Heart right ventricle (tissue), 16 donors: ENCODE measurements around the gene ZNF410. TPM values are rescaled to one million over a fixed set of nuclear protein-coding genes. Genes with fewer than 3 reads are reported as not detected.

Source experiments
- ATAC-seq, 8 donors: fragments of 200-7000 bp; cut with Tn5 transposase; one replicate each; pipeline ENCODE4 v1.9.1; 2020; ENCODE audit warnings: mild to moderate bottlenecking in 8 of 8, moderate library complexity in 8 of 8, moderate number of reproducible peaks in 1 of 8
- DNase-seq, 2 donors: peaks; one replicate each; pipeline ENCODE4 v3.0.0-alpha.2; 2020
- H3K27ac ChIP-seq, 10 donors: fragments of 200-600 bp; sonication (generic) in 2 of 10; one replicate each; pipeline versions ENCODE4 v1.5.0 to v1.8.0; 2020 to 2022; ENCODE audit warnings: mild to moderate bottlenecking in 3 of 10
- H3K27me3 ChIP-seq, 7 donors: fragments of 200-600 bp; one replicate each; pipeline ENCODE4 v1.8.0; 2021 to 2022; ENCODE audit warnings: mild to moderate bottlenecking in 2 of 7
- H3K36me3 ChIP-seq, 9 donors: fragments of 200-600 bp; sonication (generic) in 1 of 9; one replicate each; pipeline versions ENCODE4 v1.5.0 to v1.8.0; 2020 to 2022; ENCODE audit warnings: mild to moderate bottlenecking in 2 of 9
- H3K4me1 ChIP-seq, 9 donors: fragments of 200-600 bp; sonication (generic) in 1 of 9; one replicate each; pipeline versions ENCODE4 v1.5.0 to v1.8.0; 2020 to 2022; ENCODE audit warnings: mild to moderate bottlenecking in 4 of 9
- H3K4me3 ChIP-seq, 10 donors: fragments of 200-600 bp; sonication (generic) in 2 of 10; one replicate each; pipeline versions ENCODE4 v1.5.0 to v1.8.0; 2020 to 2022; ENCODE audit warnings: mild to moderate bottlenecking in 7 of 10, moderate library complexity in 2 of 10
- H3K9me3 ChIP-seq, 11 donors: fragments of 200-600 bp in 10 of 11; sonication (generic) in 2 of 11; one replicate each; pipeline versions ENCODE4 v1.5.0 to v1.8.0; 2013 to 2022; ENCODE audit warnings: mild to moderate bottlenecking in 2 of 11, control low read depth in 1 of 11, moderate library complexity in 1 of 11
- WGBS, 2 donors: extraction: QIAGEN DNeasy Blood & Tissue Kit; methylation state at CpG; one replicate each; pipeline ENCODE4 v1.1.7; 2013; ENCODE audit warnings: inconsistent platforms in 1 of 2; 5-methylcytosine and 5-hydroxymethylcytosine counted together
- intact Hi-C, 10 donors: fragments of 100-400 bp; cut with DNase I; formaldehyde crosslinking; loops; one replicate each; pipeline versions ENCODE4 v1.11.1 to v1.14.2; 2022
- polyA plus RNA-seq, 2 donors: library from polyadenylated mRNA; stranded (reverse); fragments of 200-250 nt; gene quantifications; one replicate each; pipeline ENCODE4 v1.2.3, GENCODE V29; 2013
- total RNA-seq, 10 donors: library from RNA; stranded (reverse); fragmentation: NEBNext Ultra II Directional in 3 of 10; extraction: Animal tissue kit (Norgen Biotek cat#: 25700) in 3 of 10; gene quantifications; one replicate each; pipeline versions ENCODE4 v1.2.1 to v1.2.4, GENCODE V29; 2021 to 2023
- TF ChIP-seq, protein P1 (sequence below), 9 donors: fragments of 200-600 bp; sonication (generic) in 2 of 9; IDR thresholded peaks; one replicate each; pipeline versions ENCODE4 v1.5.0 to v1.8.0; 2021 to 2022; ENCODE audit warnings: antibody characterized with exemption in 9 of 9, mild to moderate bottlenecking in 5 of 9, moderate library complexity in 1 of 9
- donor health status: Arrhythmogenic right ventricular cardiomyopathy.
- donor health status: ischemic (EF 13 %, LVEDD 7.1; RV severe dilation, severe dysfunction).
- donor health status: healthy with polysubstance abuse.
- donor health status: DM: no; HTN: yes; CAD: no.
- donor health status: DM: no; HTN: no; CAD: no.
- donor health status: ischemic (EF 25% LVEDD 6.9; RV normal size, moderate dysfunction).
- donor health status: ischemic (EF 25% LVEDD 5.7; RV mildly dilated, moderate dysfunction).
- donor health status: healthy.
- donor health status: DM: yes; HTN: yes; CAD: no.
- donor health status: Ischemic cardiomyopathy.
- donor health status: ischemic (EF 35%, LVEDD 5.7; RV mildly dilated, moderate dysfunction).
- donor health status: nonischemic (EF 11% LVEDD 7.7; RV severe dilation, severe dysfunction).
- donor health status: DM: yes; HTN: yes; CAD: no.
- donor health status: PGD.
- donor health status: ischemic (EF 29% LVEDD 5.4; RV normal size, mild dysfunction).
- donor health status: nonischemic (EF 23%, LVEDD 6.1; RV moderate dilation, normal function).

The ZNF410 gene
- total and polyA plus RNA-seq, 12 donors, result 15.3 to 24.6 (median 19.1) TPM

DNA sequence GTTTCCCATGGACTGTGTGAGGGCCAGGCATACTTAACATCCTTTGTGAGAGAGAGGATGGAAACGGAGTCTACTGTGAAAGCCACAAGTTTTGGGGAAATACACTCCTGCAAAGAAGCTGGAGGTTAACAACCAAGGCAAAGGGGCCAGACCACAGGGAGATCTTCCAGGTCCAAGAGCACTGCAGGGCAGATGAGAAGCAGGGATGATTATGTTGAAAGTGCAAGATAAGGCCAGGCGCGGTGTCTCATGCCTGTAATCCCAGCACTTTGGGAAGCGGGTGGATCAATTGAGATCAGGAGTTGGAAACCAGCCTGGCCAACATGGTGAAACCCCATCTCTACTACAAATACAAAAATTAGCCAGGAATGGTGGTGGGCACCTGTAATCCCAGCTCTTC is 78.6 kb downstream of the ZNF410 start:
- Histone ChIP-seq H3K9me3 (no peaks in the 10 kb centered on the region), H3K4me1 (no peaks in the 10 kb centered on the region), H3K36me3 (peaks cover 0 to 97% (median 57%) of the 10 kb centered on the region in 9 donors), H3K4me3 (no peak overlapping the region), H3K27me3 (no peaks in the 10 kb centered on the region), H3K27ac (no peak overlapping the region)
- no peak for ATAC-seq
- intact Hi-C loops, result no loop called here
- DNase-seq, result no peak
- 94 to 95% methylated on average over 4 of the region's 4 CpGs for WGBS, 2 donors
- TF ChIP-seq, protein P1, sequence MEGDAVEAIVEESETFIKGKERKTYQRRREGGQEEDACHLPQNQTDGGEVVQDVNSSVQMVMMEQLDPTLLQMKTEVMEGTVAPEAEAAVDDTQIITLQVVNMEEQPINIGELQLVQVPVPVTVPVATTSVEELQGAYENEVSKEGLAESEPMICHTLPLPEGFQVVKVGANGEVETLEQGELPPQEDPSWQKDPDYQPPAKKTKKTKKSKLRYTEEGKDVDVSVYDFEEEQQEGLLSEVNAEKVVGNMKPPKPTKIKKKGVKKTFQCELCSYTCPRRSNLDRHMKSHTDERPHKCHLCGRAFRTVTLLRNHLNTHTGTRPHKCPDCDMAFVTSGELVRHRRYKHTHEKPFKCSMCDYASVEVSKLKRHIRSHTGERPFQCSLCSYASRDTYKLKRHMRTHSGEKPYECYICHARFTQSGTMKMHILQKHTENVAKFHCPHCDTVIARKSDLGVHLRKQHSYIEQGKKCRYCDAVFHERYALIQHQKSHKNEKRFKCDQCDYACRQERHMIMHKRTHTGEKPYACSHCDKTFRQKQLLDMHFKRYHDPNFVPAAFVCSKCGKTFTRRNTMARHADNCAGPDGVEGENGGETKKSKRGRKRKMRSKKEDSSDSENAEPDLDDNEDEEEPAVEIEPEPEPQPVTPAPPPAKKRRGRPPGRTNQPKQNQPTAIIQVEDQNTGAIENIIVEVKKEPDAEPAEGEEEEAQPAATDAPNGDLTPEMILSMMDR (IDR thresholded peaks at IDR 0.05), result no peak

DNA sequence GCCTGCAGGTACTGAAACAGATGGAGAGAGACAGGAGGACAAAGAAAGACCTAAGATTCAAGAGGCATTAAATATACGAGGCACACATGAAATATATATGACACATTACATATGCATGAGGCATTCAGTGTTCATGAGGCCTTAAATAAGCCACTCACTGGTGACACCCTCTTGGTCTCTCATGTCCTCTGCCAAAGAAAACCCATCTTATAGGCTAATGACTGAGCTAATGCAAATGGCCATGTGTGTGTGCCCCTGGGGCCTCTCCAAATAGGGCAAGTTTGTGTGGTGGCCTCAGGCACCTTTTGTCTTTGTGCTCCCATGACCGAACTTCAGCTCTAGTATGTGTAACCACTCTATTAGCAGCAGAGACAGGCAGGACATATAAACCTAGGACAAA is 82.2 kb downstream of the ZNF410 start:
- Histone ChIP-seq H3K4me1 (peaks cover 0 to 6% (median 0%) of the 10 kb centered on the region in 9 donors), H3K27me3 (no peaks in the 10 kb centered on the region), H3K4me3 (no peak overlapping the region), H3K27ac (no peak overlapping the region), H3K36me3 (peaks cover 0 to 95% (median 37%) of the 10 kb centered on the region in 9 donors), H3K9me3 (no peaks in the 10 kb centered on the region)
- TF ChIP-seq, protein P1 (IDR thresholded peaks at IDR 0.05), result no peak
- ATAC-seq (no peak), DNase-seq (no peak)
- WGBS, 2 donors, result 77 to 92% methylated on average over 2 of the region's 2 CpGs
- intact Hi-C loops, result no loop called here

DNA sequence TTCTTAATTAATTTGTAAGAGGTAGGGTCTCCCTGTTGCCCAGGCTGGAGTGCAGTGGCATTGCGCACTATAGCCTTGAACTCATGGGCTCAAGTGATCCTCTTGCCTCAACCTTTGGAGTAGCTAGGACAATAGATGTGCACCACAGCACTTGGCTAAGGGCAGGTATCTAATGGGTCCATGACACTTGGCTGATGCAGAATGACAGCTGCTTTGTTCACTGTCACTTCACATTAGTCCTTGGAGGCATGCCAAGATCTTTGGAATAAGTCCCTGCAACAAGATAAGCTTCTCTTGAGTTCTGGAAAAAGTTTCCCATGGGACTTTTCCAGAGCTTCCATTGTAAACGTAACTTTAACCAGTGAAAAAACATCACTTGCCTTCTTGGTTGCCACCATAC is 86.8 kb downstream of the ZNF410 start:
- H3K36me3 ChIP-seq, result peaks cover 0 to 96% (median 33%) of the 10 kb centered on the region in 9 donors
- peak in 1 of 8 donors; percentile 41 for ATAC-seq

DNA sequence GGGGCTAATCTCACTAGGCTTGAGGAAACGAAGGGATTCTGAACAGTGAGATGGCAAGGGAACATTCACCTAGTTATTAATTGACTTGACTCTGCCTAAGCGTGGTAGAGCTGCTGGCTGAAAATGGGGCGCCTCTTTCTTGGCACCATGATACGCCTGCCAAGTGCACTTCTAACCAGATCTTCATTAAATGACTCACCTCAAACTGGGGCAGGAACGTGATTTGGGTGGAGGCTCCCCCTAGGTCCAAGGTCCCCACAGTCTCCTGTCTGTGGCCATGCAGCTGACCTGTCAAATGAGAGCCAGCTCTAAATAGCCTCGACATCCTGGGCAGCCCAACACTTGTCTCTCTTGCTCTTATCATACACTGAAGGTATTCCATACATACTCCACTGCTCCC is 89.5 kb downstream of the ZNF410 start:
- WGBS, 2 donors, result 86 to 92% methylated on average over 6 of the region's 6 CpGs
- no peaks in the 10 kb centered on the region for H3K9me3 ChIP-seq
- ATAC-seq (no peak), DNase-seq (no peak)
- intact Hi-C loops, result no loop called here
- peaks cover 0 to 72% (median 15%) of the 10 kb centered on the region in 9 donors for H3K36me3 ChIP-seq
- H3K4me3 ChIP-seq, result no peak overlapping the region
- no peak overlapping the region for H3K27ac ChIP-seq
- H3K27me3 ChIP-seq, result no peaks in the 10 kb centered on the region
- peaks cover 0 to 9% (median 0%) of the 10 kb centered on the region in 9 donors for H3K4me1 ChIP-seq
- TF ChIP-seq, protein P1 (IDR thresholded peaks at IDR 0.05), result no peak

More for the DNA sequence above, 86.8 kb downstream of the ZNF410 start:
- no peak overlapping the region for H3K4me3 ChIP-seq
- no peak for DNase-seq
- H3K9me3 ChIP-seq, result no peaks in the 10 kb centered on the region
- H3K4me1 ChIP-seq, result peaks cover 0 to 9% (median 0%) of the 10 kb centered on the region in 9 donors
- H3K27ac ChIP-seq, result no peak overlapping the region
- intact Hi-C loops, result no loop called here
- TF ChIP-seq, protein P1 (IDR thresholded peaks at IDR 0.05), result no peak
- H3K27me3 ChIP-seq, result no peaks in the 10 kb centered on the region
- 57 to 58% methylated on average over 2 of the region's 2 CpGs for WGBS, 2 donors
